Measurements from ENCODE around the gene CFP. TPM values are rescaled to one million over a fixed set of nuclear protein-coding genes. Genes with fewer than 3 reads are reported as not detected.

The CFP gene
- total RNA-seq (2022; extraction: Qiagen RNA extraction): 0.17 to 1.2 TPM (median 0.75 TPM) in 5 replicates

GRCh38 chrX:47629419-47630200 is at the start of gene CFP:
CFP (minus strand) TSS chrX:47629930; CDS start chrX:47629844, 86 bp downstream.

GRCh38 chrX:47658684-47659420 is 29.1 kb upstream of the CFP start, which contains the start of gene UXT:
UXT (minus strand) TSS chrX:47659180; CDS start chrX:47658927, 253 bp downstream.

GRCh38 chrX:47650164-47651042 is 20.7 kb upstream of the CFP start, which contains the start of gene ELK1:
ELK1 (minus strand) TSS chrX:47650563; CDS start chrX:47641441, 9,122 bp downstream.

GRCh38 chrX:47619486-47620302 is 10.0 kb downstream of the CFP start, which contains the start of gene SYN1:
SYN1 (minus strand) TSS chrX:47619857; CDS start chrX:47619728, 129 bp downstream.

GRCh38 chrX:47581731-47582647 is 47.7 kb downstream of the CFP start, which contains the start of gene TIMP1:
TIMP1 (plus strand) TSS chrX:47582436; CDS start chrX:47583416, 980 bp downstream.

Other genes starting within 250 kb of the CFP start
- gene ZNF41, start 146.7 kb downstream of the CFP start, total RNA-seq (2022; extraction: Qiagen RNA extraction): 3.7 to 4.3 TPM (median 4.0 TPM) in 5 replicates
- 44.4 to 55.7 TPM (median 54.0 TPM) in 5 replicates for gene ARAF, start 68.7 kb downstream of the CFP start, total RNA-seq (2022; extraction: Qiagen RNA extraction)
- gene TIMP1, start 47.5 kb downstream of the CFP start, total RNA-seq (2022; extraction: Qiagen RNA extraction): 257 to 280 TPM (median 264 TPM) in 5 replicates
- 0.15 to 0.36 TPM (median 0.22 TPM) in 5 replicates for gene SYN1, start 10.1 kb downstream of the CFP start, total RNA-seq (2022; extraction: Qiagen RNA extraction)
- gene ELK1, start 20.6 kb upstream of the CFP start, total RNA-seq (2022; extraction: Qiagen RNA extraction): 29.4 to 38.8 TPM (median 37.6 TPM) in 5 replicates
- gene UXT, start 29.2 kb upstream of the CFP start, total RNA-seq (2022; extraction: Qiagen RNA extraction): 171 to 187 TPM (median 181 TPM) in 5 replicates
- gene ZNF81, start 207.0 kb upstream of the CFP start, total RNA-seq (2022; extraction: Qiagen RNA extraction): 3.0 to 7.5 TPM (median 5.8 TPM) in 5 replicates